ENCODE results near the gene MAPK8.

Gene MAPK8

GRCh38 chr10:48464871-48465736 lies 158.6 kb downstream of the MAPK8 start:
- DNase-seq = no peak

- no peak for DNase-seq
Observed at GRCh38 chr10:48465860-48466521, 159.5 kb downstream of the MAPK8 start.

GRCh38 chr10:48466611-48467240 lies 160.2 kb downstream of the MAPK8 start:
- DNase-seq = no peak

GRCh38 chr10:48467669-48468068 lies 161.2 kb downstream of the MAPK8 start:
- no peak for DNase-seq

- no peak for DNase-seq
Observed at GRCh38 chr10:48468130-48468790, 161.8 kb downstream of the MAPK8 start.

- no peak for DNase-seq
Observed at GRCh38 chr10:48468866-48469511, 162.5 kb downstream of the MAPK8 start.

GRCh38 chr10:48469516-48470020 lies 163.1 kb downstream of the MAPK8 start:
- DNase-seq = no peak

GRCh38 chr10:48470115-48470892 lies 163.8 kb downstream of the MAPK8 start:
- no peak for DNase-seq

GRCh38 chr10:48470893-48471805 lies 164.7 kb downstream of the MAPK8 start:
- DNase-seq = no peak

- no peak for DNase-seq
Observed at GRCh38 chr10:48472501-48473069, 166.1 kb downstream of the MAPK8 start.

GRCh38 chr10:48473704-48474103 lies 167.2 kb downstream of the MAPK8 start:
- DNase-seq = no peak

- DNase-seq = no peak
Observed at GRCh38 chr10:48474765-48475365, 168.4 kb downstream of the MAPK8 start.

GRCh38 chr10:48475943-48476278 lies 169.4 kb downstream of the MAPK8 start:
- no peak for DNase-seq

GRCh38 chr10:48476279-48476982 lies 170.0 kb downstream of the MAPK8 start:
- DNase-seq = no peak

GRCh38 chr10:48477141-48477540 lies 170.7 kb downstream of the MAPK8 start:
- DNase-seq = no peak

- DNase-seq = no peak
Observed at GRCh38 chr10:48477616-48478015, 171.1 kb downstream of the MAPK8 start.

GRCh38 chr10:48478469-48478868 lies 172.0 kb downstream of the MAPK8 start:
- no peak for DNase-seq

GRCh38 chr10:48478980-48479811 lies 172.7 kb downstream of the MAPK8 start:
- DNase-seq = no peak

Data from SHP77 treated with DMSO at 0.1 percent for 48 hours (cell line).